A673 (cell line): Measurements from ENCODE around the gene DBF4. TPM values are rescaled to one million over a fixed set of nuclear protein-coding genes. Genes with fewer than 3 reads are reported as not detected.

ENCODE experiments used
- BruUV-seq: library from RNA; stranded (reverse); fragments of 400-500 nt; replicated peaks from 2 replicates; lab custom pipeline; 2021; lab: Mats Ljungman, UMichigan
- CTCF ChIA-PET: fragments of 300-600 bp; sonication (Branson Sonifier 250); formaldehyde crosslinking; loops from one replicate; lab custom pipeline; 2022; ENCODE audit warnings: antibody characterized with exemption; lab: Charles Lee
- POLR2A ChIA-PET: fragments of 300-600 bp; sonication (Branson Sonifier 250); formaldehyde crosslinking; loops from one replicate; lab custom pipeline; 2022; ENCODE audit warnings: antibody characterized with exemption; ENCODE audit not compliant: low non-redundant PET; lab: Charles Lee
- DNase-seq: peaks from one replicate; pipeline ENCODE4 v3.0.0-alpha.2; 2015; ENCODE audit warnings: low spot score
- H3K27ac ChIP-seq: fragments of 200-600 bp; sonication (generic); 2 replicates; pipeline ENCODE4 v1.5.1; 2016; ENCODE audit warnings: mixed run types, low read depth, mild to moderate bottlenecking, mixed read lengths, antibody characterized with exemption, low read length; ENCODE audit not compliant: poor library complexity, severe bottlenecking
- H3K27me3 ChIP-seq: fragments of 200-600 bp; sonication (generic); replicated peaks from 2 replicates; pipeline ENCODE4 v1.6.1; 2017; ENCODE audit warnings: mixed run types, low read depth, mild to moderate bottlenecking, mixed read lengths, antibody characterized with exemption, low read length; ENCODE audit not compliant: insufficient read depth, poor library complexity
- H3K36me3 ChIP-seq: fragments of 200-600 bp; sonication (generic); 2 replicates; pipeline ENCODE4 v1.6.1; 2016; ENCODE audit warnings: mixed run types, mild to moderate bottlenecking, mixed read lengths, antibody characterized with exemption, low read length; ENCODE audit not compliant: insufficient read depth, poor library complexity, severe bottlenecking
- H3K4me1 ChIP-seq: fragments of 200-600 bp; sonication (generic); 2 replicates; pipeline ENCODE4 v1.6.1; 2017; ENCODE audit warnings: mixed run types, mild to moderate bottlenecking, mixed read lengths, antibody characterized with exemption, low read length; ENCODE audit not compliant: insufficient read depth, poor library complexity, severe bottlenecking
- H3K4me3 ChIP-seq: fragments of 200-600 bp; sonication (generic); 2 replicates; pipeline ENCODE4 v1.5.1; 2016; ENCODE audit warnings: low read depth, mixed run types, mild to moderate bottlenecking, mixed read lengths, low read length; ENCODE audit not compliant: poor library complexity, severe bottlenecking
- H3K9me3 ChIP-seq: fragments of 200-600 bp; sonication (generic); 2 replicates; pipeline ENCODE4 v1.6.1; 2016; ENCODE audit warnings: mixed run types, low read depth, mild to moderate bottlenecking, mixed read lengths, antibody characterized with exemption, low read length; ENCODE audit not compliant: poor library complexity, severe bottlenecking
- CTCF ChIP-seq: fragments of 300-800, 200-600 bp; sonication (generic); conservative IDR thresholded peaks from 2 replicates; pipeline ENCODE4 v1.5.1; 2017; ENCODE audit warnings: low read depth, mild to moderate bottlenecking, antibody characterized with exemption, low read length, moderate library complexity, mixed read lengths
- EZH2 ChIP-seq: fragments of 200-600 bp; sonication (generic); IDR thresholded peaks from 2 replicates; pipeline ENCODE4 v1.6.1; 2017; ENCODE audit warnings: borderline replicate concordance, low read depth, mild to moderate bottlenecking, mixed read lengths, antibody characterized with exemption, low read length; ENCODE audit not compliant: poor library complexity, severe bottlenecking
- intact Hi-C: fragments of 100-400 bp; cut with micrococcal nuclease; formaldehyde crosslinking; loops from one replicate; pipeline ENCODE4 v1.10.0; 2022; ENCODE audit not compliant: unreplicated experiment
- total RNA-seq: library from RNA; stranded (reverse); gene quantifications from 2 replicates; pipeline ENCODE4 v1.2.3, GENCODE V29; 2021

DBF4 gene
- total RNA-seq, 1 experiment from 2014 or later = 81.6 TPM

GRCh38 chr7:87852306-87852705 is 24.0 kb upstream of the DBF4 start:
- Histone ChIP-seq H3K36me3 (peaks cover 31% of the 10 kb centered on the region), H3K4me1 (no peaks in the 10 kb centered on the region), H3K9me3 (peaks cover 4% of the 10 kb centered on the region), H3K27ac (no peak overlapping the region), H3K27me3 (no peaks in the 10 kb centered on the region), H3K4me3 (no peak overlapping the region)
- ChIA-PET CTCF (no interaction called here), POLR2A (no interaction called here)
- intact Hi-C loops = no loop called here
- DNase-seq = no peak
- TF ChIP-seq CTCF = no peak
- TF ChIP-seq EZH2 = no peak
- BruUV-seq = no TSS peak

- DNase-seq = no peak
- peaks cover 4% of the 10 kb centered on the region for H3K9me3 ChIP-seq
- H3K4me3 ChIP-seq = no peak overlapping the region
- ChIA-PET POLR2A (no interaction called here), CTCF (no interaction called here)
- no TSS peak for BruUV-seq
- H3K27ac ChIP-seq = no peak overlapping the region
- no peaks in the 10 kb centered on the region for H3K4me1 ChIP-seq
- H3K36me3 ChIP-seq = peaks cover 39% of the 10 kb centered on the region
- intact Hi-C loops = no loop called here
- TF ChIP-seq CTCF = no peak
- TF ChIP-seq EZH2 = no peak
- H3K27me3 ChIP-seq = no peaks in the 10 kb centered on the region
Measured at GRCh38 chr7:87853237-87853864, 22.9 kb upstream of the DBF4 start.

GRCh38 chr7:87858417-87859100 is 17.7 kb upstream of the DBF4 start:
- TF ChIP-seq CTCF = no peak
- no peak for TF ChIP-seq EZH2
- Histone ChIP-seq H3K4me1 (no peaks in the 10 kb centered on the region), H3K36me3 (peaks cover 40% of the 10 kb centered on the region), H3K27ac (no peak overlapping the region), H3K4me3 (no peak overlapping the region), H3K27me3 (no peaks in the 10 kb centered on the region), H3K9me3 (peaks cover under 1% of the 10 kb centered on the region)
- DNase-seq = no peak
- ChIA-PET POLR2A (no interaction called here), CTCF (no interaction called here)
- intact Hi-C loops = no loop called here
- no TSS peak for BruUV-seq
